HepG2 (cell line): Measurements from ENCODE around the gene CLDN7. TPM values are rescaled to one million over a fixed set of nuclear protein-coding genes. Genes with fewer than 3 reads are reported as not detected.
A peak's percentile ranks its signal among the peaks of the same experiment; 100 is the strongest.

Experiments
- CBX5 ChIP-seq: sonication (generic); formaldehyde crosslinking; IDR thresholded peaks from 2 replicates; pipeline ENCODE4 v1.4.0; 2020; ENCODE audit warnings: missing genetic modification reagents, borderline replicate concordance
- FIP1L1 ChIP-seq: fragments of 200-400 bp; formaldehyde crosslinking; IDR thresholded peaks from 2 replicates; pipeline ENCODE4 v1.6.1; 2018; ENCODE audit warnings: low read depth, mild to moderate bottlenecking, low read length, moderate library complexity, borderline replicate concordance; ENCODE audit not compliant: insufficient read depth
- KLF15 ChIP-seq: sonication (generic); formaldehyde crosslinking; IDR thresholded peaks from 2 replicates; pipeline ENCODE4 v1.8.1; 2023; ENCODE audit warnings: borderline replicate concordance, mild to moderate bottlenecking, inconsistent platforms, missing genetic modification reagents, mixed read lengths
- KMT2B ChIP-seq: IDR thresholded peaks from 2 replicates; pipeline ENCODE4 v1.6.1; 2016; ENCODE audit warnings: missing genetic modification reagents, missing compliant biosample characterization
- MAF1 ChIP-seq: sonication (generic); formaldehyde crosslinking; IDR thresholded peaks from 2 replicates; pipeline ENCODE4 v1.5.0; 2020; ENCODE audit warnings: missing genetic modification reagents, borderline replicate concordance
- MED13 ChIP-seq: sonication (generic); formaldehyde crosslinking; IDR thresholded peaks from 2 replicates; pipeline ENCODE4 v1.5.0; 2020; ENCODE audit warnings: missing genetic modification reagents
- PRMT3 ChIP-seq: sonication (generic); formaldehyde crosslinking; IDR thresholded peaks from 2 replicates; pipeline ENCODE4 v1.8.1; 2022; ENCODE audit warnings: low read depth, mild to moderate bottlenecking, moderate library complexity, missing genetic modification reagents, borderline replicate concordance
- TEAD3 ChIP-seq: optimal IDR thresholded peaks from 2 replicates; pipeline ENCODE3; 2016; ENCODE audit warnings: borderline replicate concordance
- THAP8 ChIP-seq: sonication (generic); formaldehyde crosslinking; IDR thresholded peaks from 2 replicates; pipeline ENCODE4 v1.5.1; 2020; ENCODE audit warnings: missing genetic modification reagents, mild to moderate bottlenecking, borderline replicate concordance
- TP53 ChIP-seq: sonication (generic); formaldehyde crosslinking; conservative IDR thresholded peaks from 2 replicates; pipeline ENCODE4 v1.4.0; 2020; ENCODE audit warnings: missing genetic modification reagents
- ZNF232 ChIP-seq: sonication (generic); formaldehyde crosslinking; IDR thresholded peaks from 2 replicates; pipeline ENCODE4 v1.4.0; 2020; ENCODE audit warnings: missing genetic modification reagents, borderline replicate concordance
- ZNF281 ChIP-seq: sonication (generic); formaldehyde crosslinking; IDR thresholded peaks from 2 replicates; pipeline ENCODE4 v1.4.0; 2020; ENCODE audit warnings: missing genetic modification reagents, borderline replicate concordance
- ZNF546 ChIP-seq: sonication (generic); formaldehyde crosslinking; conservative IDR thresholded peaks from 2 replicates; pipeline ENCODE4 v1.8.1; 2023; ENCODE audit warnings: mild to moderate bottlenecking, missing genetic modification reagents
- ZNF589 ChIP-seq: sonication (generic); formaldehyde crosslinking; conservative IDR thresholded peaks from 2 replicates; pipeline ENCODE4 v1.8.0; 2022; ENCODE audit warnings: mild to moderate bottlenecking, moderate library complexity, missing genetic modification reagents
- ZNF883 ChIP-seq: sonication (generic); formaldehyde crosslinking; IDR thresholded peaks from 2 replicates; pipeline ENCODE4 v1.5.1; 2020; ENCODE audit warnings: mild to moderate bottlenecking, missing genetic modification reagents; ENCODE audit errors: not compliant biosample characterization
- ZSCAN12 ChIP-seq: sonication (generic); formaldehyde crosslinking; IDR thresholded peaks from 2 replicates; pipeline ENCODE4 v1.9.0; 2021; ENCODE audit warnings: mild to moderate bottlenecking, missing genetic modification reagents
- polyA plus RNA-seq, 8 experiments: library from polyadenylated mRNA; depleted of rRNA in 3 of 8; stranded (reverse) in 7 of 8; unstranded in 1 of 8; fragments of >200 nt; fragmentation: Illumina TruSeq in 4 of 8; extraction: Trizol in 4 of 8; gene quantifications; 2 replicates each; pipeline versions ENCODE4 v1.2.1 to v1.2.3, GENCODE V29; 2011 to 2016; ENCODE audit warnings: low read depth in 4 of 8, missing spikeins in 1 of 8, mixed read lengths in 1 of 8; ENCODE audit not compliant: insufficient read depth in 1 of 8
- total RNA-seq, 5 experiments: library from RNA; depleted of rRNA; stranded (reverse); fragments of >200 nt; fragmentation: Illumina TruSeq; extraction: Trizol; gene quantifications; 2 replicates each; pipeline ENCODE4 v1.2.3, GENCODE V29; 2016; ENCODE audit warnings: low read depth in 1 of 5
- TF ChIP-seq, protein P1 (sequence below): sonication (generic); formaldehyde crosslinking; IDR thresholded peaks from 2 replicates; pipeline ENCODE4 v1.4.0; 2020; ENCODE audit warnings: missing genetic modification reagents
- TF ChIP-seq, protein P2 (sequence below): sonication (generic); formaldehyde crosslinking; IDR thresholded peaks from 2 replicates; pipeline ENCODE4 v1.5.0; 2020; ENCODE audit warnings: missing genetic modification reagents, mild to moderate bottlenecking, borderline replicate concordance

Gene CLDN7
- total and polyA plus RNA-seq, 2 of the 13 experiments (the other 11 are each of a cell fraction or from before 2014, with no cell fraction given) = not detected

DNA sequence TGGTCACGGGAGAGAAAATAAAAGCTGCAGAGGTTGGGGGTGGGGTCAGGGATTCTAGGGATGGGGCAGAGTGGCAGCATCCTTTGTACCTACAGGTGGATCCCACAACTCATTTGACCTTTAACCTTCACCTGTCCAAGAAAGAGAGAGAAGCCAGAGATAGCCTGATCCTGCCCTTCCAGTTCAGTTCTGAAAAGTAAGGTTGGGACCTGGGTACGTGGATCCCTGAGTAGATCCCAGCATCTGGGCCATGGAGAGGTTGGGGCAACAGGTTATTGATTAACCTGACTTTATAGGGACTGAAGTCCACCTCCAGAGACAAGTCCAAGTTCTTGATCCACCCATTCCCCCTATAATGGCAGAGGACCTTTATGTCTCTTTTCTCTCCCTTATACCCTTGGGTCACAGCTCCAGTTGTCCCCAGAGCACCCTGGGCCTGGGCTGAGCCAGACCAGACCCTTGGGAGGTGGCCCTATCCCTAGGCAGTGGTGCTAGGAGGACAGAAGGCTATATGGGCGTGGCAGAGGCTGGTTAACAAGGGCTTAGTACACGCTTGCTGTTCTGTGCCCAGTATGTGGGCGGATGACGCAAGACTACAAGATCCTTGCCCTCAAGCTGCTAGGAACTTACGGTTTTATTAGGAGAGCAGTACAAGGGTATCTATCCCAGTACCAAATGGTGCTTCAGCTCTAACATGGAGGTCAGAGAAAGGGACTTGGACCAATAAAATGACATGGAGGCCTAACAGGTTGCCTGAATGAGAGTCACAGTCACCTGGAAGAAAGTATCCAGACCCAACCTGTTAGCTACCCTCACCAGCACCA lies 3.3 kb downstream of the CLDN7 start (continued):
- peak; percentile 51; the same call in 1 of the 2 replicates for TF ChIP-seq ZNF546 (CRISPR knock-in tag)
- TF ChIP-seq ZSCAN12 = no peak
- no peak for TF ChIP-seq THAP8
- TF ChIP-seq KLF15 = no peak
- TF ChIP-seq MAF1 = no peak
- TF ChIP-seq PRMT3 (CRISPR knock-in tag) = no peak
- TF ChIP-seq, protein P1, sequence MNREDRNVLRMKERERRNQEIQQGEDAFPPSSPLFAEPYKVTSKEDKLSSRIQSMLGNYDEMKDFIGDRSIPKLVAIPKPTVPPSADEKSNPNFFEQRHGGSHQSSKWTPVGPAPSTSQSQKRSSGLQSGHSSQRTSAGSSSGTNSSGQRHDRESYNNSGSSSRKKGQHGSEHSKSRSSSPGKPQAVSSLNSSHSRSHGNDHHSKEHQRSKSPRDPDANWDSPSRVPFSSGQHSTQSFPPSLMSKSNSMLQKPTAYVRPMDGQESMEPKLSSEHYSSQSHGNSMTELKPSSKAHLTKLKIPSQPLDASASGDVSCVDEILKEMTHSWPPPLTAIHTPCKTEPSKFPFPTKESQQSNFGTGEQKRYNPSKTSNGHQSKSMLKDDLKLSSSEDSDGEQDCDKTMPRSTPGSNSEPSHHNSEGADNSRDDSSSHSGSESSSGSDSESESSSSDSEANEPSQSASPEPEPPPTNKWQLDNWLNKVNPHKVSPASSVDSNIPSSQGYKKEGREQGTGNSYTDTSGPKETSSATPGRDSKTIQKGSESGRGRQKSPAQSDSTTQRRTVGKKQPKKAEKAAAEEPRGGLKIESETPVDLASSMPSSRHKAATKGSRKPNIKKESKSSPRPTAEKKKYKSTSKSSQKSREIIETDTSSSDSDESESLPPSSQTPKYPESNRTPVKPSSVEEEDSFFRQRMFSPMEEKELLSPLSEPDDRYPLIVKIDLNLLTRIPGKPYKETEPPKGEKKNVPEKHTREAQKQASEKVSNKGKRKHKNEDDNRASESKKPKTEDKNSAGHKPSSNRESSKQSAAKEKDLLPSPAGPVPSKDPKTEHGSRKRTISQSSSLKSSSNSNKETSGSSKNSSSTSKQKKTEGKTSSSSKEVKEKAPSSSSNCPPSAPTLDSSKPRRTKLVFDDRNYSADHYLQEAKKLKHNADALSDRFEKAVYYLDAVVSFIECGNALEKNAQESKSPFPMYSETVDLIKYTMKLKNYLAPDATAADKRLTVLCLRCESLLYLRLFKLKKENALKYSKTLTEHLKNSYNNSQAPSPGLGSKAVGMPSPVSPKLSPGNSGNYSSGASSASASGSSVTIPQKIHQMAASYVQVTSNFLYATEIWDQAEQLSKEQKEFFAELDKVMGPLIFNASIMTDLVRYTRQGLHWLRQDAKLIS (CRISPR knock-in tag) = 0 out of 2 replicates have a peak, but pooled peaks have one; percentile 19
- no peak for TF ChIP-seq MED13 (CRISPR knock-in tag)
- TF ChIP-seq CBX5 (CRISPR knock-in tag) = peak; percentile 48; the same call in 1 of the 2 replicates
- TF ChIP-seq, protein P2, sequence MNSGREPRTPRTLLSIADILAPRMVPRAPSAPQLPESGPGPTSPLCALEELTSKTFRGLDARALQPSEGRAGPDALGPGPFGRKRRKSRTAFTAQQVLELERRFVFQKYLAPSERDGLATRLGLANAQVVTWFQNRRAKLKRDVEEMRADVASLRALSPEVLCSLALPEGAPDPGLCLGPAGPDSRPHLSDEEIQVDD = no peak
- TF ChIP-seq TEAD3 (CRISPR knock-in tag) = peak; percentile 24
- TF ChIP-seq FIP1L1 = no peak
- no peak for TF ChIP-seq TP53 (CRISPR knock-in tag)
- TF ChIP-seq ZNF281 (CRISPR knock-in tag) = peak; percentile 28; the same call in 1 of the 2 replicates
- TF ChIP-seq ZNF589 (CRISPR knock-in tag) = no peak
- no peak for TF ChIP-seq KMT2B (CRISPR knock-in tag)
- peak; percentile 42 for TF ChIP-seq ZNF883
- TF ChIP-seq ZNF232 (CRISPR knock-in tag) = no peak
